ENCODE results near the gene SOHLH1. TPM values are rescaled to one million over a fixed set of nuclear protein-coding genes. Genes with fewer than 3 reads are reported as not detected.

SOHLH1 gene
- total and polyA plus RNA-seq, 2 of the 13 experiments (the other 11 are each of a cell fraction or from before 2014, with no cell fraction given): 0.15 TPM

- intact Hi-C loops (cut with micrococcal nuclease; ENCODE audit: unreplicated experiment) (no loop called here), in situ Hi-C loops (cut with HindIII; ENCODE audit: extremely low pct_ligation_motif_present, low pct_unique_long_range_greater_than_20kb) (no loop called here)
- Histone ChIP-seq H3K9ac (ENCODE audit: insufficient read depth, low read depth, low read length) (no peak overlapping the region), H2AFZ (ENCODE audit: low read length) (no peak overlapping the region), H3K27me3 (ENCODE audit: control insufficient read depth in 1 of 2, insufficient read depth in 2 of 2, low read length in 2 of 2) (peaks cover 2 to 31% of the 10 kb centered on the region in 2 experiments; a peak in 4 of 5 replicates), H3K9me3 (ENCODE audit: low read length) (no peaks in the 10 kb centered on the region), H3K79me2 (ENCODE audit: insufficient read depth, low read length) (no peaks in the 10 kb centered on the region), H3K4me3 (replicated peaks in 1 of 3; ENCODE audit: insufficient read depth in 1 of 3, low read depth in 2 of 3, low read length in 3 of 3) (no peak overlapping the region), H3K4me2 (ENCODE audit: low read depth, low read length) (no peak overlapping the region), H3K36me3 (replicated peaks in 1 of 2; ENCODE audit: control insufficient read depth in 1 of 2, insufficient read depth in 2 of 2, low read length in 2 of 2) (no peaks in the 10 kb centered on the region), H4K20me1 (ENCODE audit: insufficient read depth, low read length) (0 out of 2 replicates have a peak, but pooled peaks cover 2% of the 10 kb centered on the region), H3K27ac (ENCODE audit: extremely low read length, insufficient read depth, low read length) (no peak overlapping the region), H3K4me1 (ENCODE audit: insufficient read depth, low read length) (no peaks in the 10 kb centered on the region)
- DNase-seq (ENCODE audit: low spot score): no peak
- TF ChIP-seq GPN1 (CRISPR knock-in tag; IDR thresholded peaks at IDR 0.05; ENCODE audit: borderline replicate concordance) (no peak), STAG1 (CRISPR knock-in tag; IDR thresholded peaks at IDR 0.05) (no peak), DNMT3B (CRISPR knock-in tag; conservative IDR thresholded peaks at IDR 0.05) (no peak), IKZF4 (CRISPR knock-in tag; IDR thresholded peaks at IDR 0.05; ENCODE audit: borderline replicate concordance, low read depth, not compliant biosample characterization) (no peak), ZNF556 (CRISPR knock-in tag; IDR thresholded peaks at IDR 0.05; ENCODE audit: borderline replicate concordance) (no peak), POLR2AphosphoS2 (IDR thresholded peaks at IDR 0.05; ENCODE audit: low read depth, low read length) (no peak), ZFP36L1 (CRISPR knock-in tag; IDR thresholded peaks at IDR 0.05) (no peak), ZNF572 (CRISPR knock-in tag; IDR thresholded peaks at IDR 0.05) (no peak), GABPB1 (CRISPR knock-in tag; IDR thresholded peaks at IDR 0.05) (no peak), ZNF670 (CRISPR knock-in tag; IDR thresholded peaks at IDR 0.05; ENCODE audit: borderline replicate concordance) (no peak), YEATS4 (CRISPR knock-in tag; IDR thresholded peaks at IDR 0.05; ENCODE audit: borderline replicate concordance) (no peak), ZNF326 (CRISPR knock-in tag; IDR thresholded peaks at IDR 0.05; ENCODE audit: borderline replicate concordance) (no peak), NFE2 (CRISPR knock-in tag; IDR thresholded peaks at IDR 0.05) (no peak), CEBPB (IDR thresholded peaks at IDR 0.05; ENCODE audit: borderline replicate concordance, low read depth, low read length) (no peak)
- ChIA-PET CTCF (ENCODE audit: low intra/inter-chr PET ratio, low total read pairs) (no interaction called here), POLR2A (no interaction called here)
- peak; percentile 65 for ATAC-seq
- FAIRE-seq: no peak
- WGBS (ENCODE audit: low lambda C conversion rate): no CpG with 5 or more reads among the region's 17 CpGs
- no TSS peak for BruUV-seq (replicated peaks)
Measured at GRCh38 chr9:135671591-135672041, 27.7 kb downstream of the SOHLH1 start.

Measured in HepG2 (cell line).